ENCODE measurements around the gene PCNX4. TPM values are rescaled to one million over a fixed set of nuclear protein-coding genes. Genes with fewer than 3 reads are reported as not detected.
A peak's percentile ranks its signal among the peaks of the same experiment; 100 is the strongest.

Gene PCNX4
- polyA plus RNA-seq, 4 donors: 86.7 to 94.6 (median 92.6) TPM

- DNase-seq (ENCODE audit: low read depth in 4 of 4, low spot score in 3 of 4): no peak
Observed at GRCh38 chr14:60170948-60171347, 79.2 kb downstream of the PCNX4 start.

GRCh38 chr14:60171690-60172089 lies 80.0 kb downstream of the PCNX4 start:
- no peak for DNase-seq (ENCODE audit: low read depth in 4 of 4, low spot score in 3 of 4)

GRCh38 chr14:60174352-60175254 lies 82.9 kb downstream of the PCNX4 start:
- DNase-seq (ENCODE audit: low read depth in 4 of 4, low spot score in 3 of 4): no peak

GRCh38 chr14:60175255-60175902 lies 83.7 kb downstream of the PCNX4 start:
- no peak for DNase-seq (ENCODE audit: low read depth in 4 of 4, low spot score in 3 of 4)

- DNase-seq (ENCODE audit: low read depth in 4 of 4, low spot score in 3 of 4): no peak
Observed at GRCh38 chr14:60178164-60178563, 86.4 kb downstream of the PCNX4 start.

- DNase-seq (ENCODE audit: low read depth in 4 of 4, low spot score in 3 of 4): no peak
Observed at GRCh38 chr14:60178820-60179219, 87.1 kb downstream of the PCNX4 start.

GRCh38 chr14:60179431-60179869 lies 87.7 kb downstream of the PCNX4 start:
- no peak for DNase-seq (ENCODE audit: low read depth in 4 of 4, low spot score in 3 of 4)

- no peak for DNase-seq (ENCODE audit: low read depth in 4 of 4, low spot score in 3 of 4)
Observed at GRCh38 chr14:60183138-60183537, 91.4 kb downstream of the PCNX4 start.

- DNase-seq (ENCODE audit: low read depth in 4 of 4, low spot score in 3 of 4): no peak
Observed at GRCh38 chr14:60183741-60184140, 92.0 kb downstream of the PCNX4 start.

- peak in 2 of 4 donors; percentile 52 to 60 for DNase-seq (ENCODE audit: low read depth in 4 of 4, low spot score in 3 of 4)
Observed at GRCh38 chr14:60184146-60184904, 92.6 kb downstream of the PCNX4 start.

- no peak for DNase-seq (ENCODE audit: low read depth in 4 of 4, low spot score in 3 of 4)
Observed at GRCh38 chr14:60184905-60185555, 93.3 kb downstream of the PCNX4 start.

GRCh38 chr14:60188115-60188514 lies 96.4 kb downstream of the PCNX4 start:
- DNase-seq (ENCODE audit: low read depth in 4 of 4, low spot score in 3 of 4): no peak

- no peak for DNase-seq (ENCODE audit: low read depth in 4 of 4, low spot score in 3 of 4)
Observed at GRCh38 chr14:60188696-60189095, 97.0 kb downstream of the PCNX4 start.

- DNase-seq (ENCODE audit: low read depth in 4 of 4, low spot score in 3 of 4): no peak
Observed at GRCh38 chr14:60189923-60190840, 98.5 kb downstream of the PCNX4 start.

- no peak for DNase-seq (ENCODE audit: low read depth in 4 of 4, low spot score in 3 of 4)
Observed at GRCh38 chr14:60195179-60195810, 103.6 kb downstream of the PCNX4 start.

GRCh38 chr14:60196291-60196690 lies 104.6 kb downstream of the PCNX4 start:
- DNase-seq (ENCODE audit: low read depth in 4 of 4, low spot score in 3 of 4): no peak

GRCh38 chr14:60197629-60198303 lies 106.0 kb downstream of the PCNX4 start:
- no peak for DNase-seq (ENCODE audit: low read depth in 4 of 4, low spot score in 3 of 4)

GRCh38 chr14:60199321-60199720 lies 107.6 kb downstream of the PCNX4 start:
- no peak for DNase-seq (ENCODE audit: low read depth in 4 of 4, low spot score in 3 of 4)
